Stimulated activated CD8-positive, alpha-beta memory T cell treated with anti-CD3 and anti-CD28 coated beads, Interleukin-7, amount 100 ng/mL, for 24 hours (primary cell): ENCODE results near the gene NUP43.
A peak's percentile ranks its signal among the peaks of the same experiment; 100 is the strongest.
"Not testable (repeated sequence)": the region's sequence is repeated elsewhere in the genome, so short reads cannot be mapped to it uniquely, and the experiment has no call there.

Experiments used
- DNase-seq: peaks from one replicate; pipeline ENCODE4 v3.0.0-alpha.2; 2020; ENCODE audit warnings: low read depth

Gene NUP43

GRCh38 chr6:149746147-149746946 lies at the start of gene NUP43:
Gene NUP43, minus strand, starts transcription at chr6:149746529. Its CDS starts 34 bp downstream, at chr6:149746495.
- peak; percentile 88 for DNase-seq

GRCh38 chr6:149783551-149783950 lies 37.2 kb upstream of the NUP43 start:
- no peak for DNase-seq

GRCh38 chr6:149782337-149782736 lies 36.0 kb upstream of the NUP43 start:
- no peak for DNase-seq

GRCh38 chr6:149781715-149782114 lies 35.4 kb upstream of the NUP43 start:
- no peak for DNase-seq

- DNase-seq = no peak
Observed at GRCh38 chr6:149779644-149779963, 33.3 kb upstream of the NUP43 start.

GRCh38 chr6:149777624-149778023 lies 31.3 kb upstream of the NUP43 start:
- DNase-seq = no peak

- DNase-seq = no peak
Observed at GRCh38 chr6:149771925-149772324, 25.6 kb upstream of the NUP43 start.

GRCh38 chr6:149771185-149771584 lies 24.9 kb upstream of the NUP43 start:
- DNase-seq = no peak

GRCh38 chr6:149769676-149770075 lies 23.3 kb upstream of the NUP43 start:
- DNase-seq = no peak

GRCh38 chr6:149766156-149766769 lies 19.9 kb upstream of the NUP43 start:
- no peak for DNase-seq

- no peak for DNase-seq
Observed at GRCh38 chr6:149763866-149764265, 17.5 kb upstream of the NUP43 start.

GRCh38 chr6:149761438-149761837 lies 15.1 kb upstream of the NUP43 start:
- DNase-seq = no peak

- no peak for DNase-seq
Observed at GRCh38 chr6:149756261-149756636, 9.9 kb upstream of the NUP43 start.

- DNase-seq = no peak
Observed at GRCh38 chr6:149755300-149756260, 9.3 kb upstream of the NUP43 start.

- no peak for DNase-seq
Observed at GRCh38 chr6:149754548-149754947, 8.2 kb upstream of the NUP43 start.

GRCh38 chr6:149753374-149753637 lies 7.0 kb upstream of the NUP43 start:
- DNase-seq = not testable (repeated sequence)

- DNase-seq = no peak
Observed at GRCh38 chr6:149752600-149753373, 6.5 kb upstream of the NUP43 start.

- not testable (repeated sequence) for DNase-seq
Observed at GRCh38 chr6:149751920-149752319, 5.6 kb upstream of the NUP43 start.

GRCh38 chr6:149751239-149751638 lies 4.9 kb upstream of the NUP43 start:
- DNase-seq = no peak

GRCh38 chr6:149750136-149750609 lies 3.8 kb upstream of the NUP43 start:
- peak; percentile 37 for DNase-seq

GRCh38 chr6:149749594-149750135 lies 3.3 kb upstream of the NUP43 start, which contains the start of gene PCMT1:
Gene PCMT1, plus strand, starts transcription at chr6:149749741. Its CDS starts 161 bp downstream, at chr6:149749902.
- peak; percentile 77 for DNase-seq
